Measurements from ENCODE around the gene KARS1. TPM values are rescaled to one million over a fixed set of nuclear protein-coding genes. Genes with fewer than 3 reads are reported as not detected.

The KARS1 gene
- total RNA-seq (2021; ENCODE audit: unreplicated experiment), result 119 TPM
- polyA plus RNA-seq (2012; ENCODE audit: insufficient read length), result 97.6 TPM
- percentile 87 among the genes with signal in this experiment for Bru-seq, nascent RNA
- percentile 82 among the genes with signal in this experiment for BruChase-seq, experiment 1, labeled RNA remaining after a 2-hour chase
- BruChase-seq, experiment 2, labeled RNA remaining after a 6-hour chase, result percentile 91 among the genes with signal in this experiment
- long read RNA-seq, transcript KARS-201 (14 exons, 2,005 nt), result major isoform, 69 of 118 reads
- long read RNA-seq, transcript KARS-202 (15 exons, 2,421 nt), result minor isoform, 15 of 118 reads
- long read RNA-seq, partial matches to known transcripts, result 12 of 118 reads
- long read RNA-seq, other reads (novel, unspliced or antisense), result 21 of 118 reads

- peaks cover 20% of the 10 kb centered on the region for H3K36me3 ChIP-seq (ENCODE audit: control insufficient read depth, insufficient read depth, low read length)
- POLR2A ChIA-PET, result interaction anchor here (0.5 to 0.6 kb wide), 2 partner anchors 119 to 130 kb away, joined by 4 read pairs; no protein-coding TSS in a partner anchor
- CTCF ChIA-PET, result no interaction called here
- H3K4me3 ChIP-seq (ENCODE audit: low read depth in 2 of 2, low read length in 2 of 2), result peak within 1 kb of the TSS; percentile 96 to 98
- intact Hi-C loops (cut with micrococcal nuclease; ENCODE audit: unreplicated experiment) (loop anchor here (10.0 kb wide), 1 partner anchor 117 kb away; no protein-coding TSS in a partner anchor), in situ Hi-C loops (cut with HindIII; ENCODE audit: low pct_unique_long_range_greater_than_20kb, low sequenced_read_pairs) (no loop called here)
- peak within 1 kb of the TSS; percentile 97 for H3K27ac ChIP-seq (ENCODE audit: low read length)
- DNase-seq (ENCODE audit: low read depth, low spot score) (peak; percentile 78), ATAC-seq (peak; percentile 97)
- TF ChIP-seq REST (IDR thresholded peaks at IDR 0.05; ENCODE audit: insufficient read depth in 1 of 2, low read depth in 2 of 2, low read length in 1 of 2) (no peak), TCF7L2 (IDR thresholded peaks at IDR 0.05; ENCODE audit: low read depth, low read length) (no peak), CTCF (IDR thresholded peaks at IDR 0.05) (no peak), SIN3A (IDR thresholded peaks at IDR 0.05; ENCODE audit: borderline replicate concordance, insufficient read depth, low read depth, low read length) (peak; percentile 69; the same call in 1 of the 2 replicates), POLR2AphosphoS5 (IDR thresholded peaks at IDR 0.05; ENCODE audit: low read depth, low read length) (peak; percentile 85)
- no peaks in the 10 kb centered on the region for H3K9me3 ChIP-seq (ENCODE audit: control insufficient read depth, insufficient read depth, low read depth, low read length)
- no TSS peak for BruUV-seq (replicated peaks)
- H3K4me1 ChIP-seq (ENCODE audit: control insufficient read depth, insufficient read depth, low read length), result peaks cover 9% of the 10 kb centered on the region
- H3K27me3 ChIP-seq (ENCODE audit: control insufficient read depth, insufficient read depth, low read length), result no peaks in the 10 kb centered on the region
Observed at GRCh38 chr16:75647492-75648264, at the start of gene KARS1, which contains the start of gene TERF2IP. Gene KARS1, minus strand, starts transcription at chr16:75647665. Its CDS starts 26 bp downstream, at chr16:75647639. Gene TERF2IP, plus strand, starts transcription at chr16:75647773. Its CDS starts 110 bp downstream, at chr16:75647883.

DNA sequence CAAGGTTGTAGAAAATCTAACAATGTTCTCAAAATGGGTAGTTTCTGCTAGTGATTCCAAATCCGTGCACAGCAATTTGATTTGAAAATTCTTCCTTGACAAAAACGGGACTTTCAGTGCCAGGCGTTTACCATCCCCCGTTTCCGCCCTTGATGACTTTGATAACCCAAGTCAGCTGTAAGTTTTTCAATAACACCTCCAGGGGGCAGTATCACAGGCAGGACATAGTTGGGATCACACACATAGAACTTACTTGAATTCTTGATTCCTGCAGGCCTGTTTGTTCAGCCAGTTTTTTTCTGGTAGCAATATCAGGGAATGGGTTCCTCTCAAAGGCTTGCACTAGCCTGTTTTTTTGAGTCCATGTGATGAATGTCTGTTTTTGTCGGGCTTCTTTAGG lies 48.2 kb upstream of the KARS1 start:
- in situ Hi-C loops (cut with HindIII; ENCODE audit: low pct_unique_long_range_greater_than_20kb, low sequenced_read_pairs), result no loop called here
- ATAC-seq (no peak), DNase-seq (ENCODE audit: low read depth, low spot score) (no peak)
- intact Hi-C loops (cut with micrococcal nuclease; ENCODE audit: unreplicated experiment), result no loop called here
- Histone ChIP-seq H3K27me3 (ENCODE audit: control insufficient read depth, insufficient read depth, low read length) (no peaks in the 10 kb centered on the region), H3K4me3 (ENCODE audit: low read depth in 2 of 2, low read length in 2 of 2) (no peak overlapping the region), H3K9me3 (ENCODE audit: control insufficient read depth, insufficient read depth, low read depth, low read length) (no peaks in the 10 kb centered on the region), H3K27ac (ENCODE audit: low read length) (no peak overlapping the region), H3K4me1 (ENCODE audit: control insufficient read depth, insufficient read depth, low read length) (no peaks in the 10 kb centered on the region), H3K36me3 (ENCODE audit: control insufficient read depth, insufficient read depth, low read length) (no peaks in the 10 kb centered on the region)
- peak; percentile 22 for TF ChIP-seq CTCF (IDR thresholded peaks at IDR 0.05)
- TF ChIP-seq SIN3A (IDR thresholded peaks at IDR 0.05; ENCODE audit: borderline replicate concordance, insufficient read depth, low read depth, low read length), result no peak
- BruUV-seq (replicated peaks), result no TSS peak
- CTCF ChIA-PET, result no interaction called here
- POLR2A ChIA-PET, result no interaction called here
